MCF 10A (cell line): ENCODE results near the gene TEX11. TPM values are rescaled to one million over a fixed set of nuclear protein-coding genes. Genes with fewer than 3 reads are reported as not detected.
"Not testable (repeated sequence)": the region's sequence is repeated elsewhere in the genome, so short reads cannot be mapped to it uniquely, and the experiment has no call there.

Source experiments
- BruUV-seq: library from RNA; stranded (reverse); fragments of 400-500 nt; replicated peaks from 2 replicates; lab custom pipeline; 2021; lab: Mats Ljungman, UMichigan
- CTCF ChIA-PET: fragments of 300-600 bp; sonication (Branson Sonifier 250); formaldehyde crosslinking; extraction: SDS; loops from one replicate; lab custom pipeline; 2021; ENCODE audit warnings: antibody characterized with exemption, inconsistent platforms; lab: Yijun Ruan, JAX
- POLR2A ChIA-PET: fragments of 300-600, 350-650 bp; sonication (Branson Sonifier 250); formaldehyde crosslinking; extraction: SDS; loops from one replicate; lab custom pipeline; 2020; ENCODE audit warnings: antibody characterized with exemption, inconsistent platforms; lab: Yijun Ruan, JAX
- DNase-seq: peaks from one replicate; pipeline ENCODE4 v3.0.0-alpha.2; 2018; ENCODE audit not compliant: unreplicated experiment
- H3K27ac Mint-ChIP-seq: one replicate; pipeline ENCODE4 v1.8.0; 2022; ENCODE audit warnings: mild to moderate bottlenecking, low read depth, mixed read lengths; ENCODE audit not compliant: unreplicated experiment
- H3K27me3 Mint-ChIP-seq: one replicate; pipeline ENCODE4 v1.8.0; 2022; ENCODE audit warnings: mixed read lengths; ENCODE audit not compliant: insufficient read depth, unreplicated experiment
- H3K36me3 Mint-ChIP-seq: one replicate; pipeline ENCODE4 v1.8.0; 2022; ENCODE audit warnings: mild to moderate bottlenecking, moderate library complexity, mixed read lengths; ENCODE audit not compliant: insufficient read depth, unreplicated experiment
- H3K4me1 Mint-ChIP-seq: one replicate; pipeline ENCODE4 v1.8.0; 2022; ENCODE audit warnings: mixed read lengths; ENCODE audit not compliant: insufficient read depth, unreplicated experiment
- H3K4me3 Mint-ChIP-seq: one replicate; pipeline ENCODE4 v1.8.0; 2022; ENCODE audit warnings: mild to moderate bottlenecking, moderate library complexity, mixed read lengths; ENCODE audit not compliant: unreplicated experiment
- H3K9me3 Mint-ChIP-seq: one replicate; pipeline ENCODE4 v1.8.0; 2022; ENCODE audit warnings: mixed read lengths; ENCODE audit not compliant: unreplicated experiment
- intact Hi-C: fragments of 100-400 bp; cut with micrococcal nuclease; formaldehyde crosslinking; loops from 2 replicates; pipeline ENCODE4 v1.14.1; 2022
- total RNA-seq: library from RNA; stranded (reverse); gene quantifications from 2 replicates; pipeline ENCODE4 v1.2.3, GENCODE V29; 2022
- TF ChIP-seq, protein P1 (sequence below): fragments of 200-600 bp; IDR thresholded peaks from one replicate; pipeline ENCODE4 v1.8.0; 2022; ENCODE audit warnings: antibody characterized with exemption, mild to moderate bottlenecking; ENCODE audit not compliant: unreplicated experiment

The TEX11 gene
- total RNA-seq, 1 experiment from 2014 or later, result not detected

DNA sequence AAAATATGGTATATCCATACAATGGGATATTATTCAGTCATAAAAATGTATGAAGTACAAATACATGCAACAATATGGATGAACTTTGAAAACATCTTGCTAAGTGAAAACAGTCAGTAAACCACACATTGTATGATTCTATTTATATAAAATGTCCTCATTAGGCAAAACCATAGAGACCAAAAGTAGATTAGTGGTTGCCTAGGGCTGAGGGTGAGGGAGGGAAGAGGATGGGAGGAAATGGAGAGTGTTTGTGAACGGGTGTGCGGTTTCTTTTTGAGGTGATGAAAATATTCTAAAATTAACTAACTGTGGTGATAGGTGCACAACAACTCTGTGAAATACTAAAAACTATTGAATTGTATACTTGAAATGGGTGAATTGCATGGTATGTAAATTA, 29.6 kb downstream of the TEX11 start:
- no peak for DNase-seq
- BruUV-seq, result no TSS peak
- CTCF ChIA-PET, result no interaction called here
- no peaks in the 10 kb centered on the region for H3K9me3 Mint-ChIP-seq
- no peak overlapping the region for H3K4me3 Mint-ChIP-seq
- intact Hi-C loops, result no loop called here
- no peaks in the 10 kb centered on the region for H3K36me3 Mint-ChIP-seq
- TF ChIP-seq, protein P1, sequence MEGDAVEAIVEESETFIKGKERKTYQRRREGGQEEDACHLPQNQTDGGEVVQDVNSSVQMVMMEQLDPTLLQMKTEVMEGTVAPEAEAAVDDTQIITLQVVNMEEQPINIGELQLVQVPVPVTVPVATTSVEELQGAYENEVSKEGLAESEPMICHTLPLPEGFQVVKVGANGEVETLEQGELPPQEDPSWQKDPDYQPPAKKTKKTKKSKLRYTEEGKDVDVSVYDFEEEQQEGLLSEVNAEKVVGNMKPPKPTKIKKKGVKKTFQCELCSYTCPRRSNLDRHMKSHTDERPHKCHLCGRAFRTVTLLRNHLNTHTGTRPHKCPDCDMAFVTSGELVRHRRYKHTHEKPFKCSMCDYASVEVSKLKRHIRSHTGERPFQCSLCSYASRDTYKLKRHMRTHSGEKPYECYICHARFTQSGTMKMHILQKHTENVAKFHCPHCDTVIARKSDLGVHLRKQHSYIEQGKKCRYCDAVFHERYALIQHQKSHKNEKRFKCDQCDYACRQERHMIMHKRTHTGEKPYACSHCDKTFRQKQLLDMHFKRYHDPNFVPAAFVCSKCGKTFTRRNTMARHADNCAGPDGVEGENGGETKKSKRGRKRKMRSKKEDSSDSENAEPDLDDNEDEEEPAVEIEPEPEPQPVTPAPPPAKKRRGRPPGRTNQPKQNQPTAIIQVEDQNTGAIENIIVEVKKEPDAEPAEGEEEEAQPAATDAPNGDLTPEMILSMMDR, result no peak
- peaks cover 22% of the 10 kb centered on the region for H3K27me3 Mint-ChIP-seq
- POLR2A ChIA-PET, result no interaction called here
- no peaks in the 10 kb centered on the region for H3K4me1 Mint-ChIP-seq
- H3K27ac Mint-ChIP-seq, result no peak overlapping the region

GRCh38 chrX:70852294-70852693, 56.2 kb downstream of the TEX11 start:
- Mint-ChIP-seq H3K27ac (no peak overlapping the region), H3K27me3 (peaks cover 29% of the 10 kb centered on the region), H3K4me1 (no peaks in the 10 kb centered on the region), H3K36me3 (no peaks in the 10 kb centered on the region), H3K9me3 (no peaks in the 10 kb centered on the region), H3K4me3 (no peak overlapping the region)
- TF ChIP-seq, protein P1, result no peak
- intact Hi-C loops, result no loop called here
- ChIA-PET CTCF (no interaction called here), POLR2A (interaction anchor here (1.3 kb wide), 1 partner anchor 44 kb away, joined by 4 read pairs; no protein-coding TSS in a partner anchor)
- peak; percentile 13 for DNase-seq
- BruUV-seq, result no TSS peak

DNA sequence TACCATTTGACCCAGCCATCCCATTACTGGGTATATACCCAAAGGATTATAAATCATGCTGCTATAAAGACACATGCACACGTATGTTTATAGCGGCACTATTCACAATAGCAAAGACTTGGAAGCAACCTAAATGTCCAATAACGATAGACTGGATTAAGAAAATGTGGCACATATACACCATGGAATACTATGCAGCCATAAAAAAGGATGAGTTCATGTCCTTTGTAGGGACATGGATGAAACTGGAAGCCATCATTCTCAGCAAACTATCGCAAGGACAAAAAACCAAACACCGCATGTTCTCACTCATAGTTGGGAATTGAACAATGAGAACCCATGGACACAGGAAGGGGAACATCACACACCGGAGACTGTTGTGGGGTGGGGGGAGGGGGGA, 64.4 kb downstream of the TEX11 start:
- DNase-seq, H3K4me3 Mint-ChIP-seq, H3K9me3 Mint-ChIP-seq, CTCF ChIA-PET, intact Hi-C loops, H3K4me1 Mint-ChIP-seq, H3K27ac Mint-ChIP-seq, POLR2A ChIA-PET, H3K36me3 Mint-ChIP-seq, BruUV-seq: not testable (repeated sequence)
- peaks cover 35% of the 10 kb centered on the region for H3K27me3 Mint-ChIP-seq

- BruUV-seq, DNase-seq, POLR2A ChIA-PET, H3K4me3 Mint-ChIP-seq, H3K27ac Mint-ChIP-seq, H3K4me1 Mint-ChIP-seq, intact Hi-C loops, H3K36me3 Mint-ChIP-seq, CTCF ChIA-PET, H3K9me3 Mint-ChIP-seq: not testable (repeated sequence)
- peaks cover 33% of the 10 kb centered on the region for H3K27me3 Mint-ChIP-seq
These were observed 64.9 kb downstream of the TEX11 start for GRCh38 chrX:70843620-70844019.

DNA sequence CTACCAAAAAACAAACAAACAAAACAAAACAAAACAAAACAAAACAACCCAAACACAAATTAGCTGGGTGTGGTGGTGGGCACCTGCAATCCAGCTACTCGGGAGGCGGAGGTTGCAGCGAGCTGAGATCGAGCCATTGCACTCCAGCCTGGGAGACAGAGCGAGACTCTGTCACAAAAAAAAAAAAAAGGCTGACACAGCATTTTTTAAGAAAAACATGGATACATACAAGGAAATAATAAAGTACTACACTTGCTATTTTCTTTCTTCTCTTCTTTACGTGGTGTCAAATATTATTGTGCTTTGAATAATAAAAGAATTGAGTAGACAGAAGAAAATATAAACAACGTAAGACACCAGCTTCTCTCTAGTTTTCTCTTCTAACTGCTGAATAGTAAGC, 73.9 kb downstream of the TEX11 start:
- no TSS peak for BruUV-seq
- ChIA-PET POLR2A (no interaction called here), CTCF (interaction anchor here (1.2 kb wide), 1 partner anchor 65 kb away, joined by 3 read pairs; no protein-coding TSS in a partner anchor)
- no peak for DNase-seq
- H3K4me1 Mint-ChIP-seq, result no peaks in the 10 kb centered on the region
- peaks cover 34% of the 10 kb centered on the region for H3K27me3 Mint-ChIP-seq
- H3K4me3 Mint-ChIP-seq, result no peak overlapping the region
- intact Hi-C loops, result no loop called here
- TF ChIP-seq, protein P1, result no peak
- H3K27ac Mint-ChIP-seq, result no peak overlapping the region
- no peaks in the 10 kb centered on the region for H3K36me3 Mint-ChIP-seq
- peaks cover 4% of the 10 kb centered on the region for H3K9me3 Mint-ChIP-seq
